H9 (cell line): ENCODE data around the gene MAP3K10. TPM values are rescaled to one million over a fixed set of nuclear protein-coding genes. Genes with fewer than 3 reads are reported as not detected.

ENCODE experiments used
- DNase-seq: peaks from one replicate; pipeline ENCODE4 v3.0.0-alpha.2; 2017
- H2AFZ ChIP-seq: one replicate; pipeline ENCODE4 v1.6.1; 2013; ENCODE audit warnings: mild to moderate bottlenecking, low read length, control low read depth, moderate library complexity
- H2AK5ac ChIP-seq: 2 replicates; pipeline ENCODE4 v1.6.1; 2013; ENCODE audit warnings: low read length, control low read depth, mixed read lengths; ENCODE audit not compliant: insufficient read length
- H2BK120ac ChIP-seq: one replicate; pipeline ENCODE4 v1.6.1; 2013; ENCODE audit warnings: low read depth, mild to moderate bottlenecking, low read length, control low read depth, inconsistent platforms; ENCODE audit not compliant: poor library complexity, severe bottlenecking
- H2BK12ac ChIP-seq: 2 replicates; pipeline ENCODE4 v1.6.1; 2013; ENCODE audit warnings: low read length, control low read depth, mixed read lengths, low read depth; ENCODE audit not compliant: insufficient read length
- H2BK15ac ChIP-seq: 2 replicates; pipeline ENCODE4 v1.6.1; 2013; ENCODE audit warnings: low read depth, low read length, control low read depth
- H2BK20ac ChIP-seq: one replicate; pipeline ENCODE4 v1.6.1; 2013; ENCODE audit warnings: low read depth, mild to moderate bottlenecking, low read length, control low read depth, inconsistent platforms; ENCODE audit not compliant: poor library complexity, severe bottlenecking
- H2BK5ac ChIP-seq: 2 replicates; pipeline ENCODE4 v1.6.1; 2013; ENCODE audit warnings: low read length, control low read depth, mixed read lengths; ENCODE audit not compliant: insufficient read length
- H3K14ac ChIP-seq: 2 replicates; pipeline ENCODE4 v1.6.1; 2013; ENCODE audit warnings: low read length, control low read depth; ENCODE audit not compliant: insufficient read depth
- H3K18ac ChIP-seq: 2 replicates; pipeline ENCODE4 v1.6.1; 2013; ENCODE audit warnings: low read depth, mild to moderate bottlenecking, mixed read lengths, low read length, control low read depth; ENCODE audit not compliant: insufficient read length
- H3K23ac ChIP-seq: 2 replicates; pipeline ENCODE4 v1.6.1; 2013; ENCODE audit warnings: low read length, control low read depth, mixed read lengths, low read depth; ENCODE audit not compliant: insufficient read length
- H3K23me2 ChIP-seq: 2 replicates; pipeline ENCODE4 v1.6.1; 2013; ENCODE audit warnings: low read depth, mild to moderate bottlenecking, mixed read lengths, low read length, control low read depth; ENCODE audit not compliant: insufficient read length, poor library complexity, severe bottlenecking
- H3K27ac ChIP-seq: 2 replicates; pipeline ENCODE4 v1.5.1; 2013; ENCODE audit warnings: low read length, control low read depth, mixed read lengths, low read depth; ENCODE audit not compliant: insufficient read length
- H3K27me3 ChIP-seq: 2 replicates; pipeline ENCODE4 v1.6.1; 2013; ENCODE audit warnings: low read length, control low read depth, inconsistent platforms; ENCODE audit not compliant: insufficient read depth
- H3K4ac ChIP-seq: 2 replicates; pipeline ENCODE4 v1.6.1; 2013; ENCODE audit warnings: low read depth, mild to moderate bottlenecking, control low read depth, inconsistent platforms, low read length, moderate library complexity
- H3K4me1 ChIP-seq: 2 replicates; pipeline ENCODE4 v1.6.1; 2013; ENCODE audit warnings: low read length, control low read depth, inconsistent platforms; ENCODE audit not compliant: insufficient read depth
- H3K4me2 ChIP-seq: 2 replicates; pipeline ENCODE4 v1.6.1; 2013; ENCODE audit warnings: low read length, control low read depth, mixed read lengths; ENCODE audit not compliant: insufficient read length, insufficient read depth
- H3K56ac ChIP-seq: 2 replicates; pipeline ENCODE4 v1.6.1; 2013; ENCODE audit warnings: low read depth, mild to moderate bottlenecking, mixed read lengths, low read length, control low read depth; ENCODE audit not compliant: insufficient read length
- H3K79me1 ChIP-seq: 2 replicates; pipeline ENCODE4 v1.6.1; 2013; ENCODE audit warnings: low read depth, mild to moderate bottlenecking, moderate library complexity, low read length, control low read depth, inconsistent platforms; ENCODE audit not compliant: insufficient read depth, poor library complexity, severe bottlenecking
- H3K79me2 ChIP-seq: 2 replicates; pipeline ENCODE4 v1.6.1; 2013; ENCODE audit warnings: low read length, control low read depth, inconsistent platforms; ENCODE audit not compliant: insufficient read depth
- H3K9ac ChIP-seq: 2 replicates; pipeline ENCODE4 v1.6.1; 2013; ENCODE audit warnings: low read length, control low read depth, mixed read lengths; ENCODE audit not compliant: insufficient read length; ENCODE audit errors: extremely low read depth
- H3K9me3 ChIP-seq: one replicate; pipeline ENCODE4 v1.6.1; 2013; ENCODE audit warnings: low read depth, low read length, inconsistent platforms; ENCODE audit not compliant: control insufficient read depth
- H3T11ph ChIP-seq: one replicate; pipeline ENCODE4 v1.6.1; 2013; ENCODE audit warnings: mild to moderate bottlenecking, low read length, control low read depth, inconsistent platforms
- H4K20me1 ChIP-seq: one replicate; pipeline ENCODE4 v1.6.1; 2013; ENCODE audit not compliant: control insufficient read depth, insufficient read length, insufficient read depth
- H4K5ac ChIP-seq: 2 replicates; pipeline ENCODE4 v1.6.1; 2013; ENCODE audit warnings: low read depth, mild to moderate bottlenecking, mixed read lengths, low read length, control low read depth; ENCODE audit not compliant: insufficient read length
- H4K8ac ChIP-seq: replicated peaks from 2 replicates; pipeline ENCODE4 v1.6.1; 2013; ENCODE audit warnings: low read length, control low read depth, mixed read lengths, low read depth; ENCODE audit not compliant: insufficient read length
- H4K91ac ChIP-seq: 2 replicates; pipeline ENCODE4 v1.6.1; 2013; ENCODE audit warnings: low read depth, mild to moderate bottlenecking, moderate library complexity, mixed read lengths, low read length, control low read depth; ENCODE audit not compliant: insufficient read length
- H3K27ac Mint-ChIP-seq, 3 experiments: 2 replicates in 2 of 3; 3 replicates in 1 of 3; pipeline ENCODE4 v1.8.0; 2020 to 2021; ENCODE audit warnings: mixed read lengths in 3 of 3, mild to moderate bottlenecking in 1 of 3, moderate library complexity in 1 of 3
- H3K27me3 Mint-ChIP-seq: 2 replicates; pipeline ENCODE4 v1.8.0; 2021; ENCODE audit warnings: low read depth, mild to moderate bottlenecking, moderate library complexity, mixed read lengths
- H3K36me3 Mint-ChIP-seq, 3 experiments: 2 replicates in 2 of 3; 3 replicates in 1 of 3; pipeline ENCODE4 v1.8.0; 2020 to 2021; ENCODE audit warnings: low read depth in 3 of 3, mixed read lengths in 3 of 3; ENCODE audit not compliant: insufficient read depth in 1 of 3
- H3K4me1 Mint-ChIP-seq, 2 experiments: 2 replicates each; pipeline ENCODE4 v1.8.0; 2020; ENCODE audit warnings: mixed read lengths in 2 of 2
- H3K4me3 Mint-ChIP-seq, 2 experiments: 2 replicates in 1 of 2; 3 replicates in 1 of 2; pipeline ENCODE4 v1.8.0; 2020 to 2021; ENCODE audit warnings: mild to moderate bottlenecking in 2 of 2, mixed read lengths in 2 of 2, moderate library complexity in 1 of 2
- H3K9me3 Mint-ChIP-seq, 2 experiments: 2 replicates in 1 of 2; 3 replicates in 1 of 2; pipeline ENCODE4 v1.8.0; 2020; ENCODE audit warnings: mild to moderate bottlenecking in 2 of 2, mixed read lengths in 2 of 2, moderate library complexity in 1 of 2
- WGBS: extraction: QIAGEN DNeasy Blood & Tissue Kit; methylation state at CpG from one replicate; pipeline ENCODE4 v1.1.7; 2013; ENCODE audit warnings: missing lambda C conversion rate, low lambda C conversion rate, mixed read lengths; ENCODE audit not compliant: insufficient read length; ENCODE audit errors: extremely low coverage; 5-methylcytosine and 5-hydroxymethylcytosine counted together
- total RNA-seq: library from RNA; stranded (reverse); gene quantifications from 2 replicates; pipeline ENCODE4 v1.2.1, GENCODE V29; 2021
- TF ChIP-seq, protein P1 (sequence below): fragments of 200-600 bp; sonication (generic); conservative IDR thresholded peaks from 3 replicates; pipeline ENCODE4 v1.8.0; 2021; ENCODE audit warnings: antibody characterized with exemption, mild to moderate bottlenecking

Gene MAP3K10
- total RNA-seq, 1 experiment from 2014 or later: 19.0 TPM

DNA sequence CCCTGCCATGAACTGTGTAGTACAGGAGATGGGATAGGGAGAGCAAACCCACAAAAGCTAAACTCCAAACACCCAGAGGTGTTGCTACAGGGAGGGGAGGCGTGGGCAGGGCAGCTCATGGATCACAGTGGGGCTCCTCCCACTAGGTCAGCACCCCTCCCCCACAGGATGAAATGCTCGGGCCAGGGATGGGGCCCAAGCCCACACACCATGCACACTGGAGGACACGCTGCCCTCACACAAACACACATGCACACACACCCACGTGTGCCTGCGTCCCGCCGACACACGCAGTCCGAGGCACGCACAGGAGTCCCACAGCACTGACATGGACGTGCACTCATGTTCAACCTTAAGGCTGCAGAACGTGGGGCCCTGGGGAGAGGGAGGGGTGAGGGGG is 41.3 kb downstream of the MAP3K10 start:
- no peak overlapping the region for H3K9ac ChIP-seq
- TF ChIP-seq, protein P1, sequence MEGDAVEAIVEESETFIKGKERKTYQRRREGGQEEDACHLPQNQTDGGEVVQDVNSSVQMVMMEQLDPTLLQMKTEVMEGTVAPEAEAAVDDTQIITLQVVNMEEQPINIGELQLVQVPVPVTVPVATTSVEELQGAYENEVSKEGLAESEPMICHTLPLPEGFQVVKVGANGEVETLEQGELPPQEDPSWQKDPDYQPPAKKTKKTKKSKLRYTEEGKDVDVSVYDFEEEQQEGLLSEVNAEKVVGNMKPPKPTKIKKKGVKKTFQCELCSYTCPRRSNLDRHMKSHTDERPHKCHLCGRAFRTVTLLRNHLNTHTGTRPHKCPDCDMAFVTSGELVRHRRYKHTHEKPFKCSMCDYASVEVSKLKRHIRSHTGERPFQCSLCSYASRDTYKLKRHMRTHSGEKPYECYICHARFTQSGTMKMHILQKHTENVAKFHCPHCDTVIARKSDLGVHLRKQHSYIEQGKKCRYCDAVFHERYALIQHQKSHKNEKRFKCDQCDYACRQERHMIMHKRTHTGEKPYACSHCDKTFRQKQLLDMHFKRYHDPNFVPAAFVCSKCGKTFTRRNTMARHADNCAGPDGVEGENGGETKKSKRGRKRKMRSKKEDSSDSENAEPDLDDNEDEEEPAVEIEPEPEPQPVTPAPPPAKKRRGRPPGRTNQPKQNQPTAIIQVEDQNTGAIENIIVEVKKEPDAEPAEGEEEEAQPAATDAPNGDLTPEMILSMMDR: no peak
- H2BK20ac ChIP-seq: no peak overlapping the region
- H3K4me1 ChIP-seq: peaks cover 2% of the 10 kb centered on the region; the same call in 1 of the 2 replicates
- H3K4me1 Mint-ChIP-seq: peaks cover 19% of the 10 kb centered on the region in 2 experiments
- no peak overlapping the region for H2BK12ac ChIP-seq
- H4K8ac ChIP-seq: no peak overlapping the region
- no peak overlapping the region for H3K4me2 ChIP-seq
- H3K4me3 Mint-ChIP-seq: no peak overlapping the region
- no peak overlapping the region for H3T11ph ChIP-seq
- H3K9me3 Mint-ChIP-seq: no peaks in the 10 kb centered on the region
- H3K36me3 Mint-ChIP-seq: peaks cover 7 to 23% (median 21%) of the 10 kb centered on the region in 3 experiments; a peak in 6 of 7 replicates
- H2AFZ ChIP-seq: no peak overlapping the region
- WGBS: no CpG with 5 or more reads among the region's 12 CpGs
- no peak overlapping the region for H2AK5ac ChIP-seq
- no peaks in the 10 kb centered on the region for H4K20me1 ChIP-seq
- no peak overlapping the region for H3K4ac ChIP-seq
- no peak overlapping the region for H4K91ac ChIP-seq
- H3K27me3 ChIP-seq: no peaks in the 10 kb centered on the region
- H3K79me1 ChIP-seq: no peaks in the 10 kb centered on the region
- H3K56ac ChIP-seq: no peak overlapping the region
- H3K27me3 Mint-ChIP-seq: no peaks in the 10 kb centered on the region; the same call in 1 of the 2 replicates
- H2BK120ac ChIP-seq: no peak overlapping the region
- H3K14ac ChIP-seq: no peak overlapping the region; the same call in 1 of the 2 replicates
- no peak overlapping the region for H4K5ac ChIP-seq
- no peak overlapping the region for H3K18ac ChIP-seq
- no peak overlapping the region for H2BK15ac ChIP-seq
- H3K23ac ChIP-seq: no peak overlapping the region
- H3K23me2 ChIP-seq: no peaks in the 10 kb centered on the region
- H3K9me3 ChIP-seq: no peaks in the 10 kb centered on the region
- H3K27ac ChIP-seq: no peak overlapping the region
- H2BK5ac ChIP-seq: no peak overlapping the region
- H3K79me2 ChIP-seq: no peaks in the 10 kb centered on the region
- H3K27ac Mint-ChIP-seq: peak overlapping the region in 1 of 3 experiments; percentile 70; a peak in 1 of 7 replicates
- no peak for DNase-seq
